Measurements from ENCODE around the gene EEIG1.
"Not testable (repeated sequence)": the region's sequence is repeated elsewhere in the genome, so short reads cannot be mapped to it uniquely, and the experiment has no call there.

- TF ChIP-seq MIER1 (IDR thresholded peaks at IDR 0.05; ENCODE audit: low read depth); RB1 (IDR thresholded peaks at IDR 0.05; ENCODE audit: low read depth); RAD21 (CRISPR knock-in tag; conservative IDR thresholded peaks at IDR 0.05 in 1 of 2, IDR thresholded peaks at IDR 0.05 in 1 of 2); CEBPB (tag; IDR thresholded peaks at IDR 0.05): not testable (repeated sequence)
Measured at GRCh38 chr9:128023671-128024070, 42.9 kb upstream of the EEIG1 start.

All from K562 (cell line).